H1 (cell line): ENCODE data around the gene SPON2. TPM values are rescaled to one million over a fixed set of nuclear protein-coding genes. Genes with fewer than 3 reads are reported as not detected.

ENCODE experiments used
- CTCF ChIA-PET: fragments of 300-600 bp; sonication (Branson Sonifier 250); formaldehyde crosslinking; loops from one replicate; lab custom pipeline; 2021; ENCODE audit not compliant: partially characterized antibody; lab: Charles Lee
- POLR2A ChIA-PET: fragments of 300-600 bp; sonication (Branson Sonifier 250); formaldehyde crosslinking; loops from one replicate; lab custom pipeline; 2021; ENCODE audit warnings: inconsistent platforms; ENCODE audit not compliant: partially characterized antibody; lab: Charles Lee
- DNase-seq, 2 experiments: peaks; one replicate each; pipeline versions ENCODE4 v3.0.0 to v3.0.0-alpha.2; 2010 to 2022; ENCODE audit warnings: low spot score in 2 of 2, low read depth in 1 of 2, mixed read lengths in 1 of 2
- FAIRE-seq: peaks from 2 replicates; lab custom pipeline; 2011; peaks lifted over from hg19 to GRCh38; lab: Jason Lieb, UNC
- H2AFZ ChIP-seq: 2 replicates; pipeline ENCODE4 v1.8.1; 2012; ENCODE audit warnings: low read length, inconsistent platforms
- H2AK5ac ChIP-seq: 2 replicates; pipeline ENCODE4 v1.6.1; 2013; ENCODE audit warnings: low read depth, low read length
- H2BK120ac ChIP-seq: replicated peaks from 2 replicates; pipeline ENCODE3; 2013; ENCODE audit warnings: low read depth, low read length, inconsistent platforms
- H2BK12ac ChIP-seq: 2 replicates; pipeline ENCODE4 v1.6.1; 2013; ENCODE audit warnings: low read depth, low read length
- H2BK15ac ChIP-seq: 2 replicates; pipeline ENCODE4 v1.6.1; 2013; ENCODE audit warnings: low read length
- H2BK20ac ChIP-seq: 2 replicates; pipeline ENCODE4 v1.6.1; 2013; ENCODE audit warnings: low read length
- H2BK5ac ChIP-seq: 2 replicates; pipeline ENCODE4 v1.6.1; 2013; ENCODE audit warnings: low read depth, low read length
- H3K14ac ChIP-seq: 2 replicates; pipeline ENCODE4 v1.6.1; 2013; ENCODE audit warnings: inconsistent platforms; ENCODE audit not compliant: insufficient read length
- H3K18ac ChIP-seq: 2 replicates; pipeline ENCODE4 v1.6.1; 2013; ENCODE audit warnings: low read length; ENCODE audit errors: extremely low read depth
- H3K23ac ChIP-seq: 2 replicates; pipeline ENCODE4 v1.6.1; 2013; ENCODE audit warnings: inconsistent platforms; ENCODE audit not compliant: insufficient read length
- H3K23me2 ChIP-seq: 2 replicates; pipeline ENCODE4 v1.6.1; 2013; ENCODE audit warnings: low read depth, low read length
- H3K27ac ChIP-seq: 2 replicates; pipeline ENCODE4 v1.6.1; 2011; ENCODE audit warnings: low read depth, low read length, inconsistent platforms
- H3K27me3 ChIP-seq, 4 experiments: replicated peaks in 1 of 4; 1 replicate in 1 of 4; 2 replicates in 3 of 4; pipeline versions ENCODE4 v1.6.1 to v1.8.1; 2011 to 2013; ENCODE audit warnings: low read length in 3 of 4, mild to moderate bottlenecking in 3 of 4, inconsistent platforms in 2 of 4, mixed read lengths in 2 of 4, moderate library complexity in 1 of 4; ENCODE audit not compliant: control insufficient read depth in 3 of 4, insufficient read depth in 3 of 4; ENCODE audit errors: extremely low read depth in 1 of 4
- H3K36me3 ChIP-seq, 4 experiments: 2 replicates each; pipeline versions ENCODE4 v1.6.1 to v1.8.1; 2011 to 2013; ENCODE audit warnings: mild to moderate bottlenecking in 4 of 4, low read length in 3 of 4, moderate library complexity in 2 of 4, control low read depth in 1 of 4, inconsistent platforms in 1 of 4; ENCODE audit not compliant: insufficient read depth in 4 of 4, control insufficient read depth in 2 of 4
- H3K4ac ChIP-seq: replicated peaks from 2 replicates; pipeline ENCODE3; 2013; ENCODE audit warnings: low read length, low read depth, mixed read lengths, inconsistent platforms; ENCODE audit not compliant: insufficient read length
- H3K4me1 ChIP-seq, 4 experiments: replicated peaks in 1 of 4; 1 replicate in 1 of 4; 2 replicates in 3 of 4; pipeline versions ENCODE4 v1.6.1 to v1.8.1; 2011 to 2013; ENCODE audit warnings: low read length in 3 of 4, inconsistent platforms in 2 of 4, mixed read lengths in 1 of 4; ENCODE audit not compliant: insufficient read depth in 4 of 4, control insufficient read depth in 3 of 4
- H3K4me2 ChIP-seq, 2 experiments: 2 replicates each; pipeline versions ENCODE4 v1.6.1 to v1.8.1; 2011 to 2013; ENCODE audit warnings: low read depth in 2 of 2, low read length in 2 of 2, control low read depth in 1 of 2, inconsistent platforms in 1 of 2, mild to moderate bottlenecking in 1 of 2; ENCODE audit not compliant: insufficient read depth in 1 of 2
- H3K4me3 ChIP-seq, 4 experiments: fragments of 200-600, 300-600 bp in 1 of 4; sonication (generic), shearing (Covaris generic), sonication (Bioruptor Twin) in 1 of 4; 2 replicates each; pipeline versions ENCODE4 v1.5.1 to v1.8.1; 2011 to 2016; ENCODE audit warnings: low read length in 4 of 4, low read depth in 3 of 4, control low read depth in 2 of 4, inconsistent platforms in 2 of 4, mild to moderate bottlenecking in 2 of 4, mixed read lengths in 1 of 4, moderate library complexity in 1 of 4; ENCODE audit not compliant: insufficient read depth in 2 of 4; ENCODE audit errors: extremely low read depth in 1 of 4
- H3K56ac ChIP-seq: replicated peaks from 2 replicates; pipeline ENCODE3; 2013; ENCODE audit warnings: low read depth, mild to moderate bottlenecking, mixed read lengths, low read length, inconsistent platforms; ENCODE audit not compliant: insufficient read length
- H3K79me1 ChIP-seq: 2 replicates; pipeline ENCODE4 v1.6.1; 2013; ENCODE audit warnings: low read depth, low read length, control low read depth
- H3K79me2 ChIP-seq, 2 experiments: 2 replicates each; pipeline versions ENCODE4 v1.6.1 to v1.8.1; 2012 to 2013; ENCODE audit warnings: low read length in 2 of 2, mild to moderate bottlenecking in 2 of 2, inconsistent platforms in 1 of 2; ENCODE audit not compliant: insufficient read depth in 2 of 2, control insufficient read depth in 1 of 2
- H3K9ac ChIP-seq, 4 experiments: replicated peaks in 1 of 4; 1 replicate in 1 of 4; 2 replicates in 3 of 4; pipeline versions ENCODE4 v1.6.1 to v1.8.1; 2011 to 2013; ENCODE audit warnings: low read depth in 3 of 4, low read length in 3 of 4, control low read depth in 2 of 4, mild to moderate bottlenecking in 2 of 4, moderate library complexity in 2 of 4, inconsistent platforms in 1 of 4; ENCODE audit errors: extremely low read depth in 1 of 4
- H3K9me3 ChIP-seq, 2 experiments: 2 replicates each; pipeline versions ENCODE4 v1.6.1 to v1.8.1; 2012 to 2013; ENCODE audit warnings: mild to moderate bottlenecking in 2 of 2, moderate library complexity in 2 of 2, control low read depth in 1 of 2, inconsistent platforms in 1 of 2, low read depth in 1 of 2, low read length in 1 of 2, mixed read lengths in 1 of 2; ENCODE audit not compliant: insufficient read depth in 2 of 2
- H4K20me1 ChIP-seq, 2 experiments: replicated peaks in 1 of 2; 2 replicates each; pipeline versions ENCODE3 to v1.8.1; 2011 to 2013; ENCODE audit warnings: inconsistent platforms in 2 of 2, low read length in 2 of 2, mild to moderate bottlenecking in 1 of 2; ENCODE audit not compliant: insufficient read depth in 2 of 2, control insufficient read depth in 1 of 2
- H4K5ac ChIP-seq: 2 replicates; pipeline ENCODE4 v1.6.1; 2013; ENCODE audit warnings: low read length, low read depth, mixed read lengths, inconsistent platforms; ENCODE audit not compliant: insufficient read length
- H4K8ac ChIP-seq: 2 replicates; pipeline ENCODE4 v1.8.0; 2013; ENCODE audit warnings: mild to moderate bottlenecking, moderate library complexity, low read length, inconsistent platforms; ENCODE audit not compliant: insufficient read depth; ENCODE audit errors: extremely low read depth
- H4K91ac ChIP-seq: replicated peaks from 2 replicates; pipeline ENCODE3; 2013; ENCODE audit warnings: low read length, mixed read lengths, inconsistent platforms; ENCODE audit not compliant: insufficient read length
- BCL11A ChIP-seq, 2 experiments: IDR thresholded peaks; one replicate each; pipeline ENCODE4 v1.6.1; 2011; ENCODE audit warnings: low read depth in 2 of 2, low read length in 2 of 2, mild to moderate bottlenecking in 2 of 2
- CTCF ChIP-seq, 3 experiments: IDR thresholded peaks; 1 replicate in 2 of 3; 2 replicates in 1 of 3; pipeline versions ENCODE4 v1.5.1 to v1.6.1; 2011; ENCODE audit warnings: low read length in 3 of 3, mild to moderate bottlenecking in 3 of 3, inconsistent platforms in 2 of 3, low read depth in 1 of 3, moderate library complexity in 1 of 3; ENCODE audit not compliant: insufficient read depth in 1 of 3; ENCODE audit errors: control extremely low read depth in 1 of 3
- EZH2 ChIP-seq: fragments of 200-600 bp; sonication (generic); IDR thresholded peaks from 2 replicates; pipeline ENCODE4 v1.7.1; 2012; ENCODE audit warnings: low read depth, mild to moderate bottlenecking, moderate library complexity, low read length, inconsistent platforms; ENCODE audit not compliant: severe bottlenecking
- GABPA ChIP-seq: IDR thresholded peaks from 2 replicates; pipeline ENCODE4 v1.6.1; 2011; ENCODE audit warnings: mild to moderate bottlenecking, low read length, moderate library complexity, borderline replicate concordance; ENCODE audit not compliant: insufficient read depth
- JUN ChIP-seq: IDR thresholded peaks from 2 replicates; pipeline ENCODE4 v1.6.1; 2011; ENCODE audit warnings: low read depth, mild to moderate bottlenecking, improper control_type of control experiment, low read length
- KDM1A ChIP-seq: fragments of 200-600, 300-600 bp; sonication (generic); IDR thresholded peaks from 2 replicates; pipeline ENCODE4 v1.7.1; 2016; ENCODE audit warnings: mild to moderate bottlenecking, low read length, borderline replicate concordance
- SP1 ChIP-seq: IDR thresholded peaks from 2 replicates; pipeline ENCODE4 v1.6.1; 2011; ENCODE audit warnings: low read depth, low read length
- TAF1 ChIP-seq: IDR thresholded peaks from 2 replicates; pipeline ENCODE4 v1.6.1; 2011; ENCODE audit warnings: mild to moderate bottlenecking, low read depth, low read length
- TCF12 ChIP-seq: IDR thresholded peaks from 2 replicates; pipeline ENCODE4 v1.6.1; 2011; ENCODE audit warnings: low read depth, mild to moderate bottlenecking, low read length
- ZNF274 ChIP-seq: IDR thresholded peaks from 2 replicates; pipeline ENCODE4 v1.7.0; 2012; ENCODE audit warnings: low read length, borderline replicate concordance; ENCODE audit errors: extremely low read depth
- WGBS, 2 experiments: shearing (Covaris generic) in 1 of 2; methylation state at CpG; one replicate each; pipeline versions ENCODE4 v1.1.6 to v1.1.7; 2013 to 2015; ENCODE audit warnings: low lambda C conversion rate in 2 of 2, mixed read lengths in 2 of 2, inconsistent platforms in 1 of 2, low coverage in 1 of 2, missing lambda C conversion rate in 1 of 2; ENCODE audit not compliant: insufficient replicate concordance in 2 of 2, insufficient coverage in 1 of 2, insufficient read length in 1 of 2; ENCODE audit errors: extremely low coverage in 1 of 2, missing lambda C conversion rate in 1 of 2; 5-methylcytosine and 5-hydroxymethylcytosine counted together
- polyA plus RNA-seq, 7 experiments: library from polyadenylated mRNA; depleted of rRNA in 3 of 7; stranded (reverse) in 5 of 7; unstranded in 2 of 7; fragments of >200 nt in 5 of 7; fragments of 200-250 nt in 2 of 7; gene quantifications; 1 replicate in 5 of 7; 2 replicates in 1 of 7; 4 replicates in 1 of 7; pipeline versions ENCODE4 v1.2.1 to v1.2.3, GENCODE V29; 2011 to 2013; ENCODE audit warnings: missing spikeins in 2 of 7, mixed read lengths in 2 of 7
- total RNA-seq: library from RNA; stranded (reverse); fragmentation: NEBNext Ultra II Directional; extraction: Animal tissue kit (Norgen Biotek cat#: 25700); gene quantifications from 2 replicates; pipeline ENCODE4 v1.2.1, GENCODE V29; 2021

SPON2 gene
- total and polyA plus RNA-seq, 2 of the 8 experiments (the other 6 are each of a cell fraction or from before 2014, with no cell fraction given), result 2.8 to 3.2 TPM

GRCh38 chr4:1155314-1155713 is 17.1 kb downstream of the SPON2 start:
- Histone ChIP-seq H3K79me1 (no peaks in the 10 kb centered on the region), H3K23ac (no peak overlapping the region), H3K18ac (no peak overlapping the region), H3K4ac (no peak overlapping the region), H2BK15ac (no peak overlapping the region), H4K20me1 (no peaks in the 10 kb centered on the region), H3K27ac (no peak overlapping the region)
- POLR2A ChIA-PET, result interaction anchor here (1.0 kb wide), 1 partner anchor 134 kb away, joined by 3 read pairs; the partner anchor contains the start of gene MAEA
- TF ChIP-seq TAF1, result no peak
- no peak for TF ChIP-seq GABPA
- TF ChIP-seq TCF12, result no peak
- no peak for TF ChIP-seq CTCF (IDR thresholded peaks at IDR 0.05; ENCODE audit: control extremely low read depth in 1 of 3, insufficient read depth in 1 of 3, low read depth in 1 of 3, low read length in 3 of 3)
- TF ChIP-seq JUN, result no peak
- TF ChIP-seq ZNF274, result no peak
- TF ChIP-seq SP1, result no peak
- no peak for TF ChIP-seq KDM1A
- TF ChIP-seq EZH2, result no peak
- no peak for TF ChIP-seq BCL11A (IDR thresholded peaks at IDR 0.05; ENCODE audit: low read depth in 2 of 2, low read length in 2 of 2)
- TF ChIP-seq, all 59 proteins: peak for 0
- Histone ChIP-seq H3K79me2 (no peaks in the 10 kb centered on the region), H2AFZ (no peak overlapping the region), H4K91ac (no peak overlapping the region), H3K4me3 (no peak overlapping the region), H3K27me3 (no peaks in the 10 kb centered on the region; a peak in 1 of 7 replicates), H2AK5ac (no peak overlapping the region), H3K36me3 (no peaks in the 10 kb centered on the region), H3K56ac (no peak overlapping the region), H3K23me2 (no peaks in the 10 kb centered on the region), H3K4me2 (no peak overlapping the region), H2BK12ac (no peak overlapping the region), H2BK5ac (no peak overlapping the region), H2BK120ac (no peak overlapping the region), H2BK20ac (no peak overlapping the region), H3K4me1 (no peaks in the 10 kb centered on the region), H3K9me3 (peaks cover 3 to 10% of the 10 kb centered on the region in 2 experiments; a peak in 1 of 4 replicates), H4K8ac (no peak overlapping the region), H3K9ac (no peak overlapping the region), H4K5ac (no peak overlapping the region), H3K14ac (no peak overlapping the region)
- DNase-seq, result no peak
- CTCF ChIA-PET, result interaction anchor here (1.5 to 3.5 kb wide), 3 partner anchors 12 to 24 kb away, joined by 4 to 15 read pairs (median 9); no protein-coding TSS in a partner anchor
- 77% methylated on average over 3 of the region's 3 CpGs; no CpG with 5 or more reads in 1 of the 2 experiments for WGBS, 2 experiments
- no peak for FAIRE-seq
